ENCODE results near the gene ZMYM4. TPM values are rescaled to one million over a fixed set of nuclear protein-coding genes. Genes with fewer than 3 reads are reported as not detected.

The ZMYM4 gene
- total and polyA plus RNA-seq, 3 donors from 2014 or later = 63.5 to 73.5 (median 68.6) TPM

DNA sequence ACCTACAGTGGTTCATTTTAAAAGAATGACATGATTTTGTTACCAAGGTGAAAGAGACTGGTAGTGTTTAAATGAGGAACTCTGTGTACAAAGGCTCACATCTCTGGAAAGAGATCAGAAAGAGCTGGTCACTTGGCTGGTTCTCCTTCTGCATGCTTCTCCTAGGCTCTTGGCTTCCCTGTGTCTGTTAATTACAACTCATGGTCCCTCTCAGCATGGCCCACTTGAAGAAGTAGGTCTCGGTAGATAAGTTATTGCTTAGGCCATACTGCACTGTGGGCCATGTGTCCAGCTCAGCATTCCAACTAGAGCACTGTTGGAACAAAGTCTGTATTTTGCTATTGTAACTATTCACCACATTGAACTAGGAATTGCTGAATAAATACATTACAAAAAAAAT is 197.6 kb downstream of the ZMYM4 start:
- 42 to 62% methylated on average over 1 of the region's 1 CpG for WGBS, 2 donors
- intact Hi-C loops (cut with DNase I; ENCODE audit: low total_unique reads) = no loop called here
- H3K4me3 ChIP-seq = no peak overlapping the region
- H3K36me3 ChIP-seq (ENCODE audit: low read depth, missing control alignments) = no peaks in the 10 kb centered on the region
- no peaks in the 10 kb centered on the region for H3K27me3 ChIP-seq
- TF ChIP-seq, protein P1, sequence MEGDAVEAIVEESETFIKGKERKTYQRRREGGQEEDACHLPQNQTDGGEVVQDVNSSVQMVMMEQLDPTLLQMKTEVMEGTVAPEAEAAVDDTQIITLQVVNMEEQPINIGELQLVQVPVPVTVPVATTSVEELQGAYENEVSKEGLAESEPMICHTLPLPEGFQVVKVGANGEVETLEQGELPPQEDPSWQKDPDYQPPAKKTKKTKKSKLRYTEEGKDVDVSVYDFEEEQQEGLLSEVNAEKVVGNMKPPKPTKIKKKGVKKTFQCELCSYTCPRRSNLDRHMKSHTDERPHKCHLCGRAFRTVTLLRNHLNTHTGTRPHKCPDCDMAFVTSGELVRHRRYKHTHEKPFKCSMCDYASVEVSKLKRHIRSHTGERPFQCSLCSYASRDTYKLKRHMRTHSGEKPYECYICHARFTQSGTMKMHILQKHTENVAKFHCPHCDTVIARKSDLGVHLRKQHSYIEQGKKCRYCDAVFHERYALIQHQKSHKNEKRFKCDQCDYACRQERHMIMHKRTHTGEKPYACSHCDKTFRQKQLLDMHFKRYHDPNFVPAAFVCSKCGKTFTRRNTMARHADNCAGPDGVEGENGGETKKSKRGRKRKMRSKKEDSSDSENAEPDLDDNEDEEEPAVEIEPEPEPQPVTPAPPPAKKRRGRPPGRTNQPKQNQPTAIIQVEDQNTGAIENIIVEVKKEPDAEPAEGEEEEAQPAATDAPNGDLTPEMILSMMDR (IDR thresholded peaks at IDR 0.05) = no peak
- TF ChIP-seq POLR2A (IDR thresholded peaks at IDR 0.05) = no peak
- DNase-seq = no peak
- no peaks in the 10 kb centered on the region for H3K9me3 ChIP-seq
- no peaks in the 10 kb centered on the region for H3K4me1 ChIP-seq
- no peak overlapping the region for H3K27ac ChIP-seq

DNA sequence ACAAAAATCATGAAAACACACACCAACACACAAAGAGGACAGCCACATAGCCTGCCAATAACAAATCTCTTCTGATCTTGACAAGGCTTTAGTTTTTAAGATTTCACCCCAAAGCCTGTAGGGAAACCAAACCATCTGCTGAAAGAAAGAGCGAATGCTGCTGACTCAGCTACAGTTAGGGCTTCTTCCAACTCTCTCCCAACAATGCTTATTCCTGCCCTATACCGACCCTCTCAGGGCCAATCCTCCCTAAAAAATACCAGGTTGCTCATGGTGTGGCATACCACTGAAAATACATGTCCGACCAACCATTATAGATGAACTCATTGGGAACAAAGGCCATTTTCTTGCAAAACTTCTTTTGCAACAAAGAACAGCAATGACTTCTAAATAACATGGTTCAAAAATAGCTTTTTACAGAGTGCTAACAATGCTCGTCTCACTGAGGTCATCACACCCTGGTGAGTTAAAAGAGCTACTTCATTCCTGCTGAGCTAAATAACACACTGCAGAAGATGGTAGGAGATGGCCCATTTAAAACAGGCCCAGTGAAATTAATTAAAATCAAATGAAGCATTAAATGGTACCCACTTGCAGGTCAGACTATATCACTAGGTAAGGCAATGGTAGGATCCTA is 202.6 kb downstream of the ZMYM4 start:
- Histone ChIP-seq H3K4me1 (no peaks in the 10 kb centered on the region), H3K9me3 (no peaks in the 10 kb centered on the region), H3K36me3 (ENCODE audit: low read depth, missing control alignments) (no peaks in the 10 kb centered on the region), H3K4me3 (no peak overlapping the region), H3K27me3 (no peaks in the 10 kb centered on the region), H3K27ac (no peak overlapping the region)
- intact Hi-C loops (cut with DNase I; ENCODE audit: low total_unique reads) = no loop called here
- TF ChIP-seq, protein P1 (IDR thresholded peaks at IDR 0.05) = no peak
- no peak for TF ChIP-seq POLR2A (IDR thresholded peaks at IDR 0.05)
- no peak for DNase-seq
- WGBS, 2 donors = 91 to 94% methylated on average over 4 of the region's 4 CpGs

Small RNAs within 50 kb of the gene (small RNA-seq; reads per million reads assigned to genes)
- gene RF00091 = 0 reads per million in 2 donors

Other genes with a start within 250 kb of the ZMYM4 start
- 10 to 100 TPM; 35.4 to 40.0 TPM for gene ZMYM6, start 236.8 kb upstream of the ZMYM4 start, total RNA-seq
- gene ZMYM6, start 236.8 kb upstream of the ZMYM4 start, polyA plus RNA-seq (ENCODE audit: insufficient read depth, low read depth, low replicate concordance) = 16.0 TPM
- 10 to 100 TPM; 20.7 to 24.2 TPM for gene ZMYM1, start 189.3 kb upstream of the ZMYM4 start, total RNA-seq
- 10.8 TPM for gene ZMYM1, start 189.3 kb upstream of the ZMYM4 start, polyA plus RNA-seq (ENCODE audit: insufficient read depth, low read depth, low replicate concordance)
- 100 to 1,000 TPM; 417 to 436 TPM for gene SFPQ, start 75.6 kb upstream of the ZMYM4 start, total RNA-seq
- 297 TPM for gene SFPQ, start 75.6 kb upstream of the ZMYM4 start, polyA plus RNA-seq (ENCODE audit: insufficient read depth, low read depth, low replicate concordance)